ENCODE results near the gene MUC22. TPM values are rescaled to one million over a fixed set of nuclear protein-coding genes. Genes with fewer than 3 reads are reported as not detected.
"Not testable (repeated sequence)": the region's sequence is repeated elsewhere in the genome, so short reads cannot be mapped to it uniquely, and the experiment has no call there.

MUC22 gene
- total and polyA plus RNA-seq, 5 donors from 2014 or later, result not detected

- H3K36me3 Mint-ChIP-seq, result no peaks in the 10 kb centered on the region
- H3K4me3 Mint-ChIP-seq, result no peak overlapping the region
- H3K4me3 ChIP-seq (ENCODE audit: low read depth, low read length), result no peak overlapping the region
- H3K36me3 ChIP-seq (ENCODE audit: control insufficient read depth, insufficient read depth, low read length), result no peaks in the 10 kb centered on the region
- no peaks in the 10 kb centered on the region for H3K4me1 ChIP-seq (ENCODE audit: control insufficient read depth, insufficient read depth, low read length, poor library complexity, severe bottlenecking)
- H3K27me3 ChIP-seq (ENCODE audit: control insufficient read depth, insufficient read depth, low read length), result peaks cover 8% of the 10 kb centered on the region
- no peak for ATAC-seq (ENCODE audit: low read depth in 2 of 2)
- no peak overlapping the region for H3K27ac Mint-ChIP-seq
- no peaks in the 10 kb centered on the region for H3K9me3 Mint-ChIP-seq
- peaks cover 48% of the 10 kb centered on the region for H3K27me3 Mint-ChIP-seq
- no peaks in the 10 kb centered on the region for H3K9me3 ChIP-seq (ENCODE audit: control insufficient read depth in 2 of 2, low read length in 2 of 2)
- H3K4me1 Mint-ChIP-seq, result no peaks in the 10 kb centered on the region
- no peak for DNase-seq
- no peak overlapping the region for H3K27ac ChIP-seq (ENCODE audit: insufficient read depth, low read length, poor library complexity, severe bottlenecking)
Measured at GRCh38 chr6:31008165-31008564, 2.1 kb upstream of the MUC22 start.

- no peaks in the 10 kb centered on the region for H3K36me3 Mint-ChIP-seq
- peaks cover 0 to 5% of the 10 kb centered on the region in 2 experiments for H3K9me3 ChIP-seq (ENCODE audit: control insufficient read depth in 2 of 2, low read length in 2 of 2)
- H3K4me1 Mint-ChIP-seq, result no peaks in the 10 kb centered on the region
- no peak overlapping the region for H3K4me3 Mint-ChIP-seq
- no peaks in the 10 kb centered on the region for H3K36me3 ChIP-seq (ENCODE audit: control insufficient read depth, insufficient read depth, low read length)
- peaks cover 13% of the 10 kb centered on the region for H3K27me3 ChIP-seq (ENCODE audit: control insufficient read depth, insufficient read depth, low read length)
- H3K9me3 Mint-ChIP-seq, result peaks cover 0 to 2% (median 0%) of the 10 kb centered on the region in 7 donors
- H3K27ac Mint-ChIP-seq, result no peak overlapping the region
- peaks cover 44% of the 10 kb centered on the region for H3K27me3 Mint-ChIP-seq
- no peaks in the 10 kb centered on the region for H3K4me1 ChIP-seq (ENCODE audit: control insufficient read depth, insufficient read depth, low read length, poor library complexity, severe bottlenecking)
- DNase-seq, result no peak
- no peak overlapping the region for H3K4me3 ChIP-seq (ENCODE audit: low read depth, low read length)
- H3K27ac ChIP-seq (ENCODE audit: insufficient read depth, low read length, poor library complexity, severe bottlenecking), result no peak overlapping the region
- no peak for ATAC-seq (ENCODE audit: low read depth in 2 of 2)
Measured at GRCh38 chr6:31009731-31010130, 543 bp upstream of the MUC22 start.

- Histone ChIP-seq H3K27ac (ENCODE audit: insufficient read depth, low read length, poor library complexity, severe bottlenecking) (no peak overlapping the region), H3K27me3 (ENCODE audit: control insufficient read depth, insufficient read depth, low read length) (peaks cover 14% of the 10 kb centered on the region), H3K36me3 (ENCODE audit: control insufficient read depth, insufficient read depth, low read length) (no peaks in the 10 kb centered on the region), H3K4me3 (ENCODE audit: low read depth, low read length) (no peak overlapping the region), H3K9me3 (ENCODE audit: control insufficient read depth in 2 of 2, low read length in 2 of 2) (peaks cover 0 to 6% of the 10 kb centered on the region in 2 experiments), H3K4me1 (ENCODE audit: control insufficient read depth, insufficient read depth, low read length, poor library complexity, severe bottlenecking) (no peaks in the 10 kb centered on the region)
- H3K36me3 Mint-ChIP-seq, result no peaks in the 10 kb centered on the region
- ATAC-seq (ENCODE audit: low read depth in 2 of 2) (no peak), DNase-seq (no peak)
- peaks cover 0 to 2% (median 0%) of the 10 kb centered on the region in 7 donors for H3K9me3 Mint-ChIP-seq
- peaks cover 46% of the 10 kb centered on the region for H3K27me3 Mint-ChIP-seq
- no peaks in the 10 kb centered on the region for H3K4me1 Mint-ChIP-seq
- no peak overlapping the region for H3K4me3 Mint-ChIP-seq
- no peak overlapping the region for H3K27ac Mint-ChIP-seq
Measured at GRCh38 chr6:31011153-31011552, 879 bp downstream of the MUC22 start.

GRCh38 chr6:31016659-31017299 lies 6.5 kb downstream of the MUC22 start:
- no peak overlapping the region for H3K27ac ChIP-seq (ENCODE audit: insufficient read depth, low read length, poor library complexity, severe bottlenecking)
- peaks cover 22% of the 10 kb centered on the region for H3K27me3 Mint-ChIP-seq

GRCh38 chr6:31017436-31017835 lies 7.2 kb downstream of the MUC22 start:
- H3K36me3 Mint-ChIP-seq; H3K27ac Mint-ChIP-seq; H3K9me3 Mint-ChIP-seq; H3K27ac ChIP-seq (ENCODE audit: insufficient read depth, low read length, poor library complexity, severe bottlenecking); H3K4me1 Mint-ChIP-seq; DNase-seq; H3K4me3 ChIP-seq (ENCODE audit: low read depth, low read length); H3K36me3 ChIP-seq (ENCODE audit: control insufficient read depth, insufficient read depth, low read length); ATAC-seq (ENCODE audit: low read depth in 2 of 2); H3K9me3 ChIP-seq (ENCODE audit: control insufficient read depth in 2 of 2, low read length in 2 of 2); H3K4me3 Mint-ChIP-seq; H3K4me1 ChIP-seq (ENCODE audit: control insufficient read depth, insufficient read depth, low read length, poor library complexity, severe bottlenecking): not testable (repeated sequence)
- peaks cover 17% of the 10 kb centered on the region for H3K27me3 Mint-ChIP-seq
- peaks cover 12% of the 10 kb centered on the region for H3K27me3 ChIP-seq (ENCODE audit: control insufficient read depth, insufficient read depth, low read length)

More at GRCh38 chr6:31016659-31017299, 6.5 kb downstream of the MUC22 start:
- Mint-ChIP-seq H3K4me3 (no peak overlapping the region), H3K36me3 (no peaks in the 10 kb centered on the region), H3K27ac (no peak overlapping the region), H3K4me1 (no peaks in the 10 kb centered on the region), H3K9me3 (peaks cover 0 to 2% (median 0%) of the 10 kb centered on the region in 7 donors)
- Histone ChIP-seq H3K27me3 (ENCODE audit: control insufficient read depth, insufficient read depth, low read length) (peaks cover 12% of the 10 kb centered on the region), H3K9me3 (ENCODE audit: control insufficient read depth in 2 of 2, low read length in 2 of 2) (peaks cover 0 to 6% of the 10 kb centered on the region in 2 experiments), H3K4me1 (ENCODE audit: control insufficient read depth, insufficient read depth, low read length, poor library complexity, severe bottlenecking) (no peaks in the 10 kb centered on the region), H3K4me3 (ENCODE audit: low read depth, low read length) (no peak overlapping the region), H3K36me3 (ENCODE audit: control insufficient read depth, insufficient read depth, low read length) (no peaks in the 10 kb centered on the region)
- no peak for ATAC-seq (ENCODE audit: low read depth in 2 of 2)
- no peak for DNase-seq

- no peaks in the 10 kb centered on the region for H3K4me1 ChIP-seq (ENCODE audit: control insufficient read depth, insufficient read depth, low read length, poor library complexity, severe bottlenecking)
- DNase-seq (no peak), ATAC-seq (ENCODE audit: low read depth in 2 of 2) (no peak)
- Mint-ChIP-seq H3K4me1 (no peaks in the 10 kb centered on the region), H3K27ac (no peak overlapping the region), H3K4me3 (no peak overlapping the region), H3K27me3 (peaks cover 18% of the 10 kb centered on the region), H3K36me3 (no peaks in the 10 kb centered on the region), H3K9me3 (peaks cover 0 to 3% (median 0%) of the 10 kb centered on the region in 7 donors)
- peaks cover 5% of the 10 kb centered on the region for H3K27me3 ChIP-seq (ENCODE audit: control insufficient read depth, insufficient read depth, low read length)
- H3K27ac ChIP-seq (ENCODE audit: insufficient read depth, low read length, poor library complexity, severe bottlenecking), result no peak overlapping the region
- H3K4me3 ChIP-seq (ENCODE audit: low read depth, low read length), result no peak overlapping the region
- H3K9me3 ChIP-seq (ENCODE audit: control insufficient read depth in 2 of 2, low read length in 2 of 2), result no peaks in the 10 kb centered on the region
- H3K36me3 ChIP-seq (ENCODE audit: control insufficient read depth, insufficient read depth, low read length), result no peaks in the 10 kb centered on the region
Measured at GRCh38 chr6:31020057-31020456, 9.8 kb downstream of the MUC22 start.

GRCh38 chr6:31020631-31021255 lies 10.5 kb downstream of the MUC22 start:
- H3K4me1 ChIP-seq (ENCODE audit: control insufficient read depth, insufficient read depth, low read length, poor library complexity, severe bottlenecking); H3K9me3 Mint-ChIP-seq: not testable (repeated sequence)
- H3K27me3 Mint-ChIP-seq, result peaks cover 17% of the 10 kb centered on the region

More at GRCh38 chr6:31020631-31021255, 10.5 kb downstream of the MUC22 start:
- not testable (repeated sequence) for H3K4me1 Mint-ChIP-seq; H3K36me3 Mint-ChIP-seq; ATAC-seq (ENCODE audit: low read depth in 2 of 2); H3K9me3 ChIP-seq (ENCODE audit: control insufficient read depth in 2 of 2, low read length in 2 of 2); H3K36me3 ChIP-seq (ENCODE audit: control insufficient read depth, insufficient read depth, low read length); H3K27me3 ChIP-seq (ENCODE audit: control insufficient read depth, insufficient read depth, low read length); H3K4me3 ChIP-seq (ENCODE audit: low read depth, low read length); DNase-seq; H3K27ac ChIP-seq (ENCODE audit: insufficient read depth, low read length, poor library complexity, severe bottlenecking); H3K4me3 Mint-ChIP-seq; H3K27ac Mint-ChIP-seq
